NCI-H187 treated with DMSO at 0.1 percent for 48 hours (cell line): Measurements from ENCODE around the gene RBM34.
"Not testable (repeated sequence)": the region's sequence is repeated elsewhere in the genome, so short reads cannot be mapped to it uniquely, and the experiment has no call there.

Experiments used
- DNase-seq: peaks from one replicate; lab custom pipeline; 2025; lab: John Stamatoyannopoulos, UW

Gene RBM34

GRCh38 chr1:235112297-235113182 lies 48.5 kb downstream of the RBM34 start:
- no peak for DNase-seq

GRCh38 chr1:235111107-235111506 lies 49.9 kb downstream of the RBM34 start:
- no peak for DNase-seq

GRCh38 chr1:235108876-235109275 lies 52.2 kb downstream of the RBM34 start:
- no peak for DNase-seq

GRCh38 chr1:235108185-235108593 lies 52.9 kb downstream of the RBM34 start:
- DNase-seq: no peak

GRCh38 chr1:235107368-235108184 lies 53.5 kb downstream of the RBM34 start:
- no peak for DNase-seq

- DNase-seq: no peak
Measured at GRCh38 chr1:235106457-235106856, 54.6 kb downstream of the RBM34 start.

- no peak for DNase-seq
Measured at GRCh38 chr1:235105051-235106043, 55.7 kb downstream of the RBM34 start.

GRCh38 chr1:235102993-235103411 lies 58.0 kb downstream of the RBM34 start:
- no peak for DNase-seq

- DNase-seq: no peak
Measured at GRCh38 chr1:235102259-235102582, 58.8 kb downstream of the RBM34 start.

- no peak for DNase-seq
Measured at GRCh38 chr1:235101558-235102258, 59.3 kb downstream of the RBM34 start.

- DNase-seq: no peak
Measured at GRCh38 chr1:235100194-235100772, 60.8 kb downstream of the RBM34 start.

GRCh38 chr1:235098991-235099390 lies 62.1 kb downstream of the RBM34 start:
- DNase-seq: no peak

GRCh38 chr1:235098547-235098946 lies 62.5 kb downstream of the RBM34 start:
- no peak for DNase-seq

GRCh38 chr1:235097501-235097900 lies 63.5 kb downstream of the RBM34 start:
- not testable (repeated sequence) for DNase-seq

- DNase-seq: no peak
Measured at GRCh38 chr1:235095938-235096562, 65.0 kb downstream of the RBM34 start.

- DNase-seq: no peak
Measured at GRCh38 chr1:235093696-235094592, 67.1 kb downstream of the RBM34 start.

GRCh38 chr1:235093013-235093695 lies 67.9 kb downstream of the RBM34 start:
- no peak for DNase-seq

GRCh38 chr1:235092415-235092814 lies 68.6 kb downstream of the RBM34 start:
- not testable (repeated sequence) for DNase-seq

GRCh38 chr1:235092045-235092406 lies 69.0 kb downstream of the RBM34 start:
- not testable (repeated sequence) for DNase-seq
